H1 (cell line): ENCODE data around the gene LPCAT1. TPM values are rescaled to one million over a fixed set of nuclear protein-coding genes. Genes with fewer than 3 reads are reported as not detected.

ENCODE experiments used
- CTCF ChIA-PET: fragments of 300-600 bp; sonication (Branson Sonifier 250); formaldehyde crosslinking; loops from one replicate; lab custom pipeline; 2021; ENCODE audit not compliant: partially characterized antibody; lab: Charles Lee
- POLR2A ChIA-PET: fragments of 300-600 bp; sonication (Branson Sonifier 250); formaldehyde crosslinking; loops from one replicate; lab custom pipeline; 2021; ENCODE audit warnings: inconsistent platforms; ENCODE audit not compliant: partially characterized antibody; lab: Charles Lee
- DNase-seq, 2 experiments: peaks; one replicate each; pipeline versions ENCODE4 v3.0.0 to v3.0.0-alpha.2; 2010 to 2022; ENCODE audit warnings: low spot score in 2 of 2, low read depth in 1 of 2, mixed read lengths in 1 of 2
- FAIRE-seq: peaks from 2 replicates; lab custom pipeline; 2011; peaks lifted over from hg19 to GRCh38; lab: Jason Lieb, UNC
- H2AFZ ChIP-seq: 2 replicates; pipeline ENCODE4 v1.8.1; 2012; ENCODE audit warnings: low read length, inconsistent platforms
- H2AK5ac ChIP-seq: 2 replicates; pipeline ENCODE4 v1.6.1; 2013; ENCODE audit warnings: low read depth, low read length
- H2BK120ac ChIP-seq: replicated peaks from 2 replicates; pipeline ENCODE3; 2013; ENCODE audit warnings: low read depth, low read length, inconsistent platforms
- H2BK12ac ChIP-seq: 2 replicates; pipeline ENCODE4 v1.6.1; 2013; ENCODE audit warnings: low read depth, low read length
- H2BK15ac ChIP-seq: 2 replicates; pipeline ENCODE4 v1.6.1; 2013; ENCODE audit warnings: low read length
- H2BK20ac ChIP-seq: 2 replicates; pipeline ENCODE4 v1.6.1; 2013; ENCODE audit warnings: low read length
- H2BK5ac ChIP-seq: 2 replicates; pipeline ENCODE4 v1.6.1; 2013; ENCODE audit warnings: low read depth, low read length
- H3K14ac ChIP-seq: 2 replicates; pipeline ENCODE4 v1.6.1; 2013; ENCODE audit warnings: inconsistent platforms; ENCODE audit not compliant: insufficient read length
- H3K18ac ChIP-seq: 2 replicates; pipeline ENCODE4 v1.6.1; 2013; ENCODE audit warnings: low read length; ENCODE audit errors: extremely low read depth
- H3K23ac ChIP-seq: 2 replicates; pipeline ENCODE4 v1.6.1; 2013; ENCODE audit warnings: inconsistent platforms; ENCODE audit not compliant: insufficient read length
- H3K23me2 ChIP-seq: 2 replicates; pipeline ENCODE4 v1.6.1; 2013; ENCODE audit warnings: low read depth, low read length
- H3K27ac ChIP-seq: 2 replicates; pipeline ENCODE4 v1.6.1; 2011; ENCODE audit warnings: low read depth, low read length, inconsistent platforms
- H3K27me3 ChIP-seq, 4 experiments: replicated peaks in 1 of 4; 1 replicate in 1 of 4; 2 replicates in 3 of 4; pipeline versions ENCODE4 v1.6.1 to v1.8.1; 2011 to 2013; ENCODE audit warnings: low read length in 3 of 4, mild to moderate bottlenecking in 3 of 4, inconsistent platforms in 2 of 4, mixed read lengths in 2 of 4, moderate library complexity in 1 of 4; ENCODE audit not compliant: control insufficient read depth in 3 of 4, insufficient read depth in 3 of 4; ENCODE audit errors: extremely low read depth in 1 of 4
- H3K36me3 ChIP-seq, 4 experiments: 2 replicates each; pipeline versions ENCODE4 v1.6.1 to v1.8.1; 2011 to 2013; ENCODE audit warnings: mild to moderate bottlenecking in 4 of 4, low read length in 3 of 4, moderate library complexity in 2 of 4, control low read depth in 1 of 4, inconsistent platforms in 1 of 4; ENCODE audit not compliant: insufficient read depth in 4 of 4, control insufficient read depth in 2 of 4
- H3K4ac ChIP-seq: replicated peaks from 2 replicates; pipeline ENCODE3; 2013; ENCODE audit warnings: low read length, low read depth, mixed read lengths, inconsistent platforms; ENCODE audit not compliant: insufficient read length
- H3K4me1 ChIP-seq, 4 experiments: replicated peaks in 1 of 4; 1 replicate in 1 of 4; 2 replicates in 3 of 4; pipeline versions ENCODE4 v1.6.1 to v1.8.1; 2011 to 2013; ENCODE audit warnings: low read length in 3 of 4, inconsistent platforms in 2 of 4, mixed read lengths in 1 of 4; ENCODE audit not compliant: insufficient read depth in 4 of 4, control insufficient read depth in 3 of 4
- H3K4me2 ChIP-seq, 2 experiments: 2 replicates each; pipeline versions ENCODE4 v1.6.1 to v1.8.1; 2011 to 2013; ENCODE audit warnings: low read depth in 2 of 2, low read length in 2 of 2, control low read depth in 1 of 2, inconsistent platforms in 1 of 2, mild to moderate bottlenecking in 1 of 2; ENCODE audit not compliant: insufficient read depth in 1 of 2
- H3K4me3 ChIP-seq, 4 experiments: fragments of 200-600, 300-600 bp in 1 of 4; sonication (generic), shearing (Covaris generic), sonication (Bioruptor Twin) in 1 of 4; 2 replicates each; pipeline versions ENCODE4 v1.5.1 to v1.8.1; 2011 to 2016; ENCODE audit warnings: low read length in 4 of 4, low read depth in 3 of 4, control low read depth in 2 of 4, inconsistent platforms in 2 of 4, mild to moderate bottlenecking in 2 of 4, mixed read lengths in 1 of 4, moderate library complexity in 1 of 4; ENCODE audit not compliant: insufficient read depth in 2 of 4; ENCODE audit errors: extremely low read depth in 1 of 4
- H3K56ac ChIP-seq: replicated peaks from 2 replicates; pipeline ENCODE3; 2013; ENCODE audit warnings: low read depth, mild to moderate bottlenecking, mixed read lengths, low read length, inconsistent platforms; ENCODE audit not compliant: insufficient read length
- H3K79me1 ChIP-seq: 2 replicates; pipeline ENCODE4 v1.6.1; 2013; ENCODE audit warnings: low read depth, low read length, control low read depth
- H3K79me2 ChIP-seq, 2 experiments: 2 replicates each; pipeline versions ENCODE4 v1.6.1 to v1.8.1; 2012 to 2013; ENCODE audit warnings: low read length in 2 of 2, mild to moderate bottlenecking in 2 of 2, inconsistent platforms in 1 of 2; ENCODE audit not compliant: insufficient read depth in 2 of 2, control insufficient read depth in 1 of 2
- H3K9ac ChIP-seq, 4 experiments: replicated peaks in 1 of 4; 1 replicate in 1 of 4; 2 replicates in 3 of 4; pipeline versions ENCODE4 v1.6.1 to v1.8.1; 2011 to 2013; ENCODE audit warnings: low read depth in 3 of 4, low read length in 3 of 4, control low read depth in 2 of 4, mild to moderate bottlenecking in 2 of 4, moderate library complexity in 2 of 4, inconsistent platforms in 1 of 4; ENCODE audit errors: extremely low read depth in 1 of 4
- H3K9me3 ChIP-seq, 2 experiments: 2 replicates each; pipeline versions ENCODE4 v1.6.1 to v1.8.1; 2012 to 2013; ENCODE audit warnings: mild to moderate bottlenecking in 2 of 2, moderate library complexity in 2 of 2, control low read depth in 1 of 2, inconsistent platforms in 1 of 2, low read depth in 1 of 2, low read length in 1 of 2, mixed read lengths in 1 of 2; ENCODE audit not compliant: insufficient read depth in 2 of 2
- H4K20me1 ChIP-seq, 2 experiments: replicated peaks in 1 of 2; 2 replicates each; pipeline versions ENCODE3 to v1.8.1; 2011 to 2013; ENCODE audit warnings: inconsistent platforms in 2 of 2, low read length in 2 of 2, mild to moderate bottlenecking in 1 of 2; ENCODE audit not compliant: insufficient read depth in 2 of 2, control insufficient read depth in 1 of 2
- H4K5ac ChIP-seq: 2 replicates; pipeline ENCODE4 v1.6.1; 2013; ENCODE audit warnings: low read length, low read depth, mixed read lengths, inconsistent platforms; ENCODE audit not compliant: insufficient read length
- H4K8ac ChIP-seq: 2 replicates; pipeline ENCODE4 v1.8.0; 2013; ENCODE audit warnings: mild to moderate bottlenecking, moderate library complexity, low read length, inconsistent platforms; ENCODE audit not compliant: insufficient read depth; ENCODE audit errors: extremely low read depth
- H4K91ac ChIP-seq: replicated peaks from 2 replicates; pipeline ENCODE3; 2013; ENCODE audit warnings: low read length, mixed read lengths, inconsistent platforms; ENCODE audit not compliant: insufficient read length
- BRCA1 ChIP-seq: IDR thresholded peaks from 2 replicates; pipeline ENCODE4 v1.6.1; 2012; ENCODE audit warnings: low read depth, low read length, improper control_type of control experiment
- CTBP2 ChIP-seq: IDR thresholded peaks from 2 replicates; pipeline ENCODE4 v1.7.0; 2011; ENCODE audit warnings: borderline replicate concordance, mild to moderate bottlenecking, moderate library complexity, mixed read lengths, low read length; ENCODE audit not compliant: insufficient read depth, insufficient read length
- GABPA ChIP-seq: IDR thresholded peaks from 2 replicates; pipeline ENCODE4 v1.6.1; 2011; ENCODE audit warnings: mild to moderate bottlenecking, low read length, moderate library complexity, borderline replicate concordance; ENCODE audit not compliant: insufficient read depth
- HDAC6 ChIP-seq: IDR thresholded peaks from one replicate; pipeline ENCODE4 v1.7.1; 2012; ENCODE audit warnings: low read depth, mild to moderate bottlenecking, inconsistent platforms, low read length, moderate library complexity
- RAD21 ChIP-seq, 2 experiments: IDR thresholded peaks in 1 of 2; conservative IDR thresholded peaks in 1 of 2; 2 replicates each; pipeline ENCODE4 v1.6.1; 2011; ENCODE audit warnings: low read depth in 2 of 2, low read length in 2 of 2, improper control_type of control experiment in 1 of 2, inconsistent platforms in 1 of 2, mild to moderate bottlenecking in 1 of 2, moderate library complexity in 1 of 2
- RXRA ChIP-seq: IDR thresholded peaks from 2 replicates; pipeline ENCODE4 v1.6.1; 2011; ENCODE audit warnings: low read depth, mild to moderate bottlenecking, low read length, moderate library complexity; ENCODE audit not compliant: insufficient read depth
- SIN3A ChIP-seq, 2 experiments: IDR thresholded peaks in 1 of 2; conservative IDR thresholded peaks in 1 of 2; 2 replicates each; pipeline ENCODE4 v1.6.1; 2011 to 2012; ENCODE audit warnings: low read length in 2 of 2, improper control_type of control experiment in 1 of 2, low read depth in 1 of 2, mild to moderate bottlenecking in 1 of 2
- SP4 ChIP-seq: IDR thresholded peaks from 2 replicates; pipeline ENCODE4 v1.6.1; 2012; ENCODE audit warnings: low read length, inconsistent platforms
- SRF ChIP-seq: IDR thresholded peaks from 2 replicates; pipeline ENCODE4 v1.6.1; 2011; ENCODE audit warnings: mild to moderate bottlenecking, low read depth, low read length, moderate library complexity
- TCF12 ChIP-seq: IDR thresholded peaks from 2 replicates; pipeline ENCODE4 v1.6.1; 2011; ENCODE audit warnings: low read depth, mild to moderate bottlenecking, low read length
- WGBS, 2 experiments: shearing (Covaris generic) in 1 of 2; methylation state at CpG; one replicate each; pipeline versions ENCODE4 v1.1.6 to v1.1.7; 2013 to 2015; ENCODE audit warnings: low lambda C conversion rate in 2 of 2, mixed read lengths in 2 of 2, inconsistent platforms in 1 of 2, low coverage in 1 of 2, missing lambda C conversion rate in 1 of 2; ENCODE audit not compliant: insufficient replicate concordance in 2 of 2, insufficient coverage in 1 of 2, insufficient read length in 1 of 2; ENCODE audit errors: extremely low coverage in 1 of 2, missing lambda C conversion rate in 1 of 2; 5-methylcytosine and 5-hydroxymethylcytosine counted together
- polyA plus RNA-seq, 7 experiments: library from polyadenylated mRNA; depleted of rRNA in 3 of 7; stranded (reverse) in 5 of 7; unstranded in 2 of 7; fragments of >200 nt in 5 of 7; fragments of 200-250 nt in 2 of 7; gene quantifications; 1 replicate in 5 of 7; 2 replicates in 1 of 7; 4 replicates in 1 of 7; pipeline versions ENCODE4 v1.2.1 to v1.2.3, GENCODE V29; 2011 to 2013; ENCODE audit warnings: missing spikeins in 2 of 7, mixed read lengths in 2 of 7
- total RNA-seq: library from RNA; stranded (reverse); fragmentation: NEBNext Ultra II Directional; extraction: Animal tissue kit (Norgen Biotek cat#: 25700); gene quantifications from 2 replicates; pipeline ENCODE4 v1.2.1, GENCODE V29; 2021
- TF ChIP-seq, protein P1 (sequence below): IDR thresholded peaks from 2 replicates; pipeline ENCODE4 v1.6.1; 2012; ENCODE audit warnings: inconsistent platforms
- TF ChIP-seq, protein P2 (sequence below): IDR thresholded peaks from 2 replicates; pipeline ENCODE4 v1.6.1; 2012; ENCODE audit warnings: low read length, inconsistent platforms

Gene LPCAT1
- total and polyA plus RNA-seq, 2 of the 8 experiments (the other 6 are each of a cell fraction or from before 2014, with no cell fraction given), result 107 to 260 TPM

DNA sequence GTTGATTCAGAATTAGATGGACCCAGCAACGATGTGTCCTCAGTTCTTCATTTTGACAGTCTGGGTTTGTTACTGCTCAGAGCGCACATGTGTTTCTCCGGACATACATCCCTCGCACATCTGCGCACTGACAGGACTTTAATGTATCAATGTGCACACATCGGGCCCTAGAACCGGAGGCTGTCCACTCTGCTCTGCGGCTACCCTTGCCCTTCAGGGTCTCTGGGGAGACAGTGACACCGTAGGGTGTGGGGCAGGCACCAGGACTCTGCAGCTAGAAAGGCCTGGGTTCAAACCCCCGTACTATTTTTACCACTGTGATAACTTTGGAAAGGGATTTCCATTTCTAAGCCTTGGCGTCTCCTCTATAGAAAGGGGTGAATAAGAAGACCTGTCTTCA is 23.5 kb upstream of the LPCAT1 start:
- Histone ChIP-seq H3K4me1 (no peaks in the 10 kb centered on the region), H3K18ac (no peak overlapping the region), H3K79me1 (no peaks in the 10 kb centered on the region), H3K4me2 (no peak overlapping the region), H3K9me3 (no peaks in the 10 kb centered on the region), H4K5ac (no peak overlapping the region), H3K9ac (no peak overlapping the region), H3K56ac (no peak overlapping the region), H3K14ac (no peak overlapping the region), H3K79me2 (no peaks in the 10 kb centered on the region), H4K91ac (no peak overlapping the region), H2BK15ac (no peak overlapping the region), H4K20me1 (peaks cover 0 to 4% of the 10 kb centered on the region in 2 experiments), H3K4me3 (no peak overlapping the region), H3K23me2 (no peaks in the 10 kb centered on the region), H3K23ac (no peak overlapping the region), H2BK5ac (no peak overlapping the region), H2BK12ac (no peak overlapping the region), H3K36me3 (no peaks in the 10 kb centered on the region), H4K8ac (no peak overlapping the region), H2BK120ac (no peak overlapping the region), H3K27ac (no peak overlapping the region), H3K4ac (no peak overlapping the region), H2AK5ac (no peak overlapping the region), H3K27me3 (no peaks in the 10 kb centered on the region), H2AFZ (no peak overlapping the region), H2BK20ac (no peak overlapping the region)
- DNase-seq (no peak), FAIRE-seq (no peak)
- 90% methylated on average over 11 of the region's 11 CpGs; no CpG with 5 or more reads in 1 of the 2 experiments for WGBS, 2 experiments
- ChIA-PET POLR2A (no interaction called here), CTCF (interaction anchor here (1.1 to 1.6 kb wide), 5 partner anchors 8 to 125 kb away, joined by 3 to 5 read pairs (median 4); no protein-coding TSS in a partner anchor)
- TF ChIP-seq SIN3A (conservative IDR thresholded peaks at IDR 0.05 in 1 of 2, IDR thresholded peaks at IDR 0.05 in 1 of 2; ENCODE audit: low read depth in 1 of 2, low read length in 2 of 2), result no peak
- TF ChIP-seq CTBP2, result no peak
- TF ChIP-seq TCF12, result no peak
- TF ChIP-seq RXRA, result no peak
- TF ChIP-seq, protein P1, sequence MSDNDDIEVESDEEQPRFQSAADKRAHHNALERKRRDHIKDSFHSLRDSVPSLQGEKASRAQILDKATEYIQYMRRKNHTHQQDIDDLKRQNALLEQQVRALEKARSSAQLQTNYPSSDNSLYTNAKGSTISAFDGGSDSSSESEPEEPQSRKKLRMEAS, result no peak
- no peak for TF ChIP-seq GABPA
- TF ChIP-seq SRF, result no peak
- no peak for TF ChIP-seq SP4
- no peak for TF ChIP-seq RAD21 (IDR thresholded peaks at IDR 0.05 in 1 of 2, conservative IDR thresholded peaks at IDR 0.05 in 1 of 2; ENCODE audit: low read depth in 2 of 2, low read length in 2 of 2)
- no peak for TF ChIP-seq BRCA1
- TF ChIP-seq HDAC6, result no peak
- TF ChIP-seq, protein P2, sequence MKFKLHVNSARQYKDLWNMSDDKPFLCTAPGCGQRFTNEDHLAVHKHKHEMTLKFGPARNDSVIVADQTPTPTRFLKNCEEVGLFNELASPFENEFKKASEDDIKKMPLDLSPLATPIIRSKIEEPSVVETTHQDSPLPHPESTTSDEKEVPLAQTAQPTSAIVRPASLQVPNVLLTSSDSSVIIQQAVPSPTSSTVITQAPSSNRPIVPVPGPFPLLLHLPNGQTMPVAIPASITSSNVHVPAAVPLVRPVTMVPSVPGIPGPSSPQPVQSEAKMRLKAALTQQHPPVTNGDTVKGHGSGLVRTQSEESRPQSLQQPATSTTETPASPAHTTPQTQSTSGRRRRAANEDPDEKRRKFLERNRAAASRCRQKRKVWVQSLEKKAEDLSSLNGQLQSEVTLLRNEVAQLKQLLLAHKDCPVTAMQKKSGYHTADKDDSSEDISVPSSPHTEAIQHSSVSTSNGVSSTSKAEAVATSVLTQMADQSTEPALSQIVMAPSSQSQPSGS, result no peak
